HepG2 (cell line): ENCODE measurements around the gene RHBDD1. TPM values are rescaled to one million over a fixed set of nuclear protein-coding genes. Genes with fewer than 3 reads are reported as not detected.

Source experiments
- ARID3A ChIP-seq: IDR thresholded peaks from 2 replicates; pipeline ENCODE4 v1.6.1; 2012; ENCODE audit warnings: low read depth, low read length, improper control_type of control experiment
- JUN ChIP-seq: sonication (generic); formaldehyde crosslinking; IDR thresholded peaks from 2 replicates; pipeline ENCODE4 v1.4.0; 2020; ENCODE audit warnings: mild to moderate bottlenecking, missing genetic modification reagents
- PRDM10 ChIP-seq: sonication (generic); formaldehyde crosslinking; IDR thresholded peaks from 2 replicates; pipeline ENCODE4 v1.4.0; 2020; ENCODE audit warnings: low read depth, missing genetic modification reagents
- RNF2 ChIP-seq: fragments of 450-650 bp; conservative IDR thresholded peaks from 2 replicates; pipeline ENCODE4 v1.6.1; 2016; ENCODE audit warnings: low read depth
- SIX4 ChIP-seq: sonication (generic); formaldehyde crosslinking; IDR thresholded peaks from 2 replicates; pipeline ENCODE4 v1.4.0; 2020; ENCODE audit warnings: missing genetic modification reagents
- THYN1 ChIP-seq: sonication (generic); formaldehyde crosslinking; IDR thresholded peaks from 2 replicates; pipeline ENCODE4 v1.8.1; 2023; ENCODE audit warnings: low read depth, mild to moderate bottlenecking, moderate library complexity, missing genetic modification reagents, borderline replicate concordance
- ZNF18 ChIP-seq: sonication (generic); formaldehyde crosslinking; IDR thresholded peaks from 2 replicates; pipeline ENCODE4 v1.8.0; 2022; ENCODE audit warnings: mild to moderate bottlenecking, missing genetic modification reagents; ENCODE audit not compliant: insufficient replicate concordance
- ZNF337 ChIP-seq: sonication (generic); formaldehyde crosslinking; IDR thresholded peaks from 2 replicates; pipeline ENCODE4 v1.5.1; 2020; ENCODE audit warnings: missing genetic modification reagents, low read depth, mild to moderate bottlenecking, borderline replicate concordance
- ZNF597 ChIP-seq: sonication (generic); formaldehyde crosslinking; IDR thresholded peaks from 2 replicates; pipeline ENCODE4 v1.5.0; 2020; ENCODE audit warnings: missing genetic modification reagents
- ZNF646 ChIP-seq: sonication (generic); formaldehyde crosslinking; IDR thresholded peaks from 2 replicates; pipeline ENCODE4 v1.9.0; 2021; ENCODE audit warnings: mild to moderate bottlenecking, missing genetic modification reagents
- ZNF788 ChIP-seq: sonication (generic); formaldehyde crosslinking; IDR thresholded peaks from 2 replicates; pipeline ENCODE4 v1.5.0; 2020; ENCODE audit warnings: mild to moderate bottlenecking, missing genetic modification reagents, borderline replicate concordance
- ZZZ3 ChIP-seq: sonication (generic); formaldehyde crosslinking; IDR thresholded peaks from 2 replicates; pipeline ENCODE4 v1.4.0; 2020; ENCODE audit warnings: missing genetic modification reagents, mild to moderate bottlenecking, borderline replicate concordance
- polyA plus RNA-seq, 8 experiments: library from polyadenylated mRNA; depleted of rRNA in 3 of 8; stranded (reverse) in 7 of 8; unstranded in 1 of 8; fragments of >200 nt; fragmentation: Illumina TruSeq in 4 of 8; extraction: Trizol in 4 of 8; gene quantifications; 2 replicates each; pipeline versions ENCODE4 v1.2.1 to v1.2.3, GENCODE V29; 2011 to 2016; ENCODE audit warnings: low read depth in 4 of 8, missing spikeins in 1 of 8, mixed read lengths in 1 of 8; ENCODE audit not compliant: insufficient read depth in 1 of 8
- total RNA-seq, 5 experiments: library from RNA; depleted of rRNA; stranded (reverse); fragments of >200 nt; fragmentation: Illumina TruSeq; extraction: Trizol; gene quantifications; 2 replicates each; pipeline ENCODE4 v1.2.3, GENCODE V29; 2016; ENCODE audit warnings: low read depth in 1 of 5

Gene RHBDD1
- total and polyA plus RNA-seq, 2 of the 13 experiments (the other 11 are each of a cell fraction or from before 2014, with no cell fraction given), result 8.2 to 9.5 TPM

GRCh38 chr2:226798422-226799210, 37.2 kb upstream of the RHBDD1 start (continued):
- TF ChIP-seq PRDM10 (CRISPR knock-in tag) (no peak), ZNF18 (no peak), SIX4 (no peak), ZNF597 (CRISPR knock-in tag) (no peak), RNF2 (no peak), ZZZ3 (CRISPR knock-in tag) (no peak), ZNF788 (CRISPR knock-in tag) (no peak), JUN (no peak), ZNF337 (no peak), ARID3A (no peak), THYN1 (CRISPR knock-in tag) (no peak), ZNF646 (no peak)
